NB4 (cell line): ENCODE data around the gene LINGO1.

Source experiments
- DNase-seq: peaks from one replicate; pipeline ENCODE4 v3.0.0; 2010; ENCODE audit warnings: low read depth
- H3K4me3 ChIP-seq: one replicate; pipeline ENCODE4 v1.5.1; 2011; ENCODE audit warnings: mild to moderate bottlenecking, low read depth, low read length, moderate library complexity
- CTCF ChIP-seq: IDR thresholded peaks from one replicate; pipeline ENCODE4 v1.5.1; 2012; ENCODE audit warnings: low read depth, low read length
- MAX ChIP-seq: IDR thresholded peaks from 2 replicates; pipeline ENCODE4 v1.6.1; 2011; ENCODE audit warnings: low read depth, low read length
- MYC ChIP-seq: IDR thresholded peaks from 2 replicates; pipeline ENCODE4 v1.6.1; 2011; ENCODE audit warnings: low read depth, low read length
- POLR2A ChIP-seq: IDR thresholded peaks from 2 replicates; pipeline ENCODE4 v1.6.1; 2011; ENCODE audit warnings: mild to moderate bottlenecking; ENCODE audit not compliant: insufficient read length; ENCODE audit errors: extremely low read depth

Gene LINGO1

GRCh38 chr15:77588126-77588525 is 44.6 kb downstream of the LINGO1 start:
- DNase-seq, result no peak
- no peak overlapping the region for H3K4me3 ChIP-seq
- no peak for TF ChIP-seq MAX
- no peak for TF ChIP-seq POLR2A
- no peak for TF ChIP-seq MYC
- TF ChIP-seq CTCF, result no peak

GRCh38 chr15:77584691-77585090 is 48.0 kb downstream of the LINGO1 start:
- no peak overlapping the region for H3K4me3 ChIP-seq
- no peak for TF ChIP-seq CTCF
- TF ChIP-seq POLR2A, result no peak
- TF ChIP-seq MAX, result no peak
- no peak for TF ChIP-seq MYC
- no peak for DNase-seq

- H3K4me3 ChIP-seq, result no peak overlapping the region
- TF ChIP-seq MYC (no peak), CTCF (peak; percentile 48)
- peak; percentile 47 for DNase-seq
These were observed 48.5 kb downstream of the LINGO1 start for GRCh38 chr15:77584201-77584600.

GRCh38 chr15:77582763-77583162 is 49.9 kb downstream of the LINGO1 start:
- no peak for TF ChIP-seq MAX
- TF ChIP-seq MYC, result no peak
- TF ChIP-seq CTCF, result no peak
- no peak for TF ChIP-seq POLR2A
- no peak overlapping the region for H3K4me3 ChIP-seq
- DNase-seq, result peak; percentile 60

GRCh38 chr15:77581896-77582569 is 50.7 kb downstream of the LINGO1 start:
- no peak overlapping the region for H3K4me3 ChIP-seq
- TF ChIP-seq CTCF (no peak), POLR2A (no peak), MYC (no peak), MAX (no peak)
- DNase-seq, result no peak
